Aorta (tissue), 5 donors: ENCODE data around the gene LTN1. TPM values are rescaled to one million over a fixed set of nuclear protein-coding genes. Genes with fewer than 3 reads are reported as not detected.

ENCODE experiments used
- ATAC-seq: fragments of 200-7000 bp; cut with Tn5 transposase; one replicate; pipeline ENCODE4 v1.9.1; 2022; ENCODE audit warnings: moderate library complexity; ENCODE audit not compliant: low FRiP score
- DNase-seq, 2 donors: peaks; one replicate each; pipeline ENCODE4 v3.0.0-alpha.2; 2020
- H3K27ac ChIP-seq, 2 donors: one replicate each; pipeline ENCODE4 v1.5.1; 2013; ENCODE audit warnings: low read length in 2 of 2, mild to moderate bottlenecking in 2 of 2, moderate library complexity in 2 of 2, control low read depth in 1 of 2, inconsistent platforms in 1 of 2, low read depth in 1 of 2
- H3K27me3 ChIP-seq, 2 donors: one replicate each; pipeline ENCODE4 v1.6.1; 2013; ENCODE audit warnings: control low read depth in 1 of 2, low read length in 1 of 2, mild to moderate bottlenecking in 1 of 2, moderate library complexity in 1 of 2; ENCODE audit not compliant: insufficient read depth in 2 of 2, control insufficient read depth in 1 of 2
- H3K36me3 ChIP-seq, 2 donors: one replicate each; pipeline ENCODE4 v1.6.1; 2013; ENCODE audit warnings: control low read depth in 1 of 2, low read length in 1 of 2, mild to moderate bottlenecking in 1 of 2; ENCODE audit not compliant: insufficient read depth in 2 of 2, control insufficient read depth in 1 of 2
- H3K4me1 ChIP-seq, 2 donors: one replicate each; pipeline ENCODE4 v1.6.1; 2013; ENCODE audit warnings: low read length in 2 of 2, control low read depth in 1 of 2, mild to moderate bottlenecking in 1 of 2, moderate library complexity in 1 of 2; ENCODE audit not compliant: insufficient read depth in 2 of 2, control insufficient read depth in 1 of 2
- H3K4me3 ChIP-seq, 2 donors: one replicate each; pipeline ENCODE4 v1.5.1; 2013; ENCODE audit warnings: low read length in 2 of 2, control low read depth in 1 of 2, mild to moderate bottlenecking in 1 of 2
- H3K9me3 ChIP-seq: one replicate; pipeline ENCODE4 v1.6.1; 2013; ENCODE audit warnings: mild to moderate bottlenecking, low read length; ENCODE audit not compliant: control insufficient read depth
- WGBS, 2 donors: extraction: QIAGEN DNeasy Blood & Tissue Kit; methylation state at CpG; one replicate each; pipeline ENCODE4 v1.1.7; 2013; 5-methylcytosine and 5-hydroxymethylcytosine counted together
- intact Hi-C, 2 donors: fragments of 100-400 bp; cut with DNase I; formaldehyde crosslinking; loops; one replicate each; pipeline versions ENCODE4 v1.14.2 to v1.15.0; 2022
- polyA plus RNA-seq, 2 donors: library from polyadenylated mRNA; stranded (reverse); fragments of 200-250 nt; gene quantifications; one replicate each; pipeline ENCODE4 v1.2.3, GENCODE V29; 2013
- total RNA-seq, 2 donors: library from RNA; stranded (reverse); fragmentation: NEBNext Ultra II Directional; extraction: Animal tissue kit (Norgen Biotek cat#: 25700); gene quantifications; one replicate each; pipeline ENCODE4 v1.2.1, GENCODE V29; 2021
- donor health status: healthy with polysubstance abuse.
- donor health status: Bipolar disorder and iron deficiency.
- donor health status: DM: no; HTN: no; CAD: no.
- donor health status: DM: no; HTN: no; CAD: no.
- donor health status: DM: yes; HTN: yes; CAD: no.

The LTN1 gene
- total and polyA plus RNA-seq, 4 donors = 2.9 to 36.8 (median 22.0) TPM

- Histone ChIP-seq H3K27ac (no peak overlapping the region), H3K36me3 (peaks cover 6 to 8% of the 10 kb centered on the region in 2 donors), H3K9me3 (no peaks in the 10 kb centered on the region), H3K27me3 (no peaks in the 10 kb centered on the region), H3K4me3 (no peak overlapping the region), H3K4me1 (no peaks in the 10 kb centered on the region)
- no peak for DNase-seq
- 84 to 89% methylated on average over 2 of the region's 2 CpGs for WGBS, 2 donors
- intact Hi-C loops = no loop called here
- no peak for ATAC-seq
Observed at GRCh38 chr21:28971171-28971570, 21.5 kb downstream of the LTN1 start.

DNA sequence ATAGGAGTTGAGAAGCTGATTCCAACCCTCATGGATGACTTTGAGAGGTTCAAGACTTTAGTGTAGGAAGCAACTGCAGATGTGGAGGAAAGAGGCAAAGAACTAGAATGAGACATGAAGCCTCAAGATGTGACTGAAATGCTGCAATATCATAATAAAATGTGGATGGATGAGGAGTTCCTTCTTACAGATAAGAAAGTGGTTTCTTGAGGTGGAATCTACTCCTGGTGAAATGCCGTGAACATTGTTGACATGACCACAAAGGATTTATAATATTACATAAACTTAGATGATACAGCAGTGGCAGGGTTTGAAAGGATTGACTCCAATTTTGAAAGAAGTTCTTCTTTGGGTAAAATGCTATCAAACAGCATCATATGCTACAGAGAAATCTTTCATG, 28.8 kb downstream of the LTN1 start:
- 96 to 100% methylated on average over 1 of the region's 1 CpG for WGBS, 2 donors
- ATAC-seq = no peak
- H3K4me3 ChIP-seq = no peak overlapping the region

DNA sequence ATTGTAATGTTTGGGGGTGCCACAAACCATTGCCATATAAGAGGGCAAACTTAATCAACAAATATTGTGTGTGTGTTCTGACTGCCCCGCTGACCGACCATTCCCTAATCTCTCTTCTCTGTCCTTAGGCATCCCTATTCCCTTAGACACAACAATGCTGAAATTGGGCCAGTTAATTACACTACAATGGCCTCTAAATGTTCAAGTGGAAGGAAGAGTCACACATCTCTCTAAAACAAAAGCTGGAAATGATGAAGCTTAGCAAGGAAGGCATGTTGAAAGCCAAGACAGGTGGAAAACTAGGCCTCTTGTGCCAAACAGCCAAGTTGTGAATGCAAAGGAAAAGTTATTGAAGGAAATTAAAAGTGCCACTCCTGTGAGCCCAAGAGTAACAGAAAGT, 30.2 kb downstream of the LTN1 start:
- ATAC-seq (no peak), DNase-seq (no peak)
- no peaks in the 10 kb centered on the region for H3K27me3 ChIP-seq
- H3K4me3 ChIP-seq = no peak overlapping the region
- 96 to 98% methylated on average over 2 of the region's 2 CpGs for WGBS, 2 donors
- H3K36me3 ChIP-seq = peaks cover 0 to 4% of the 10 kb centered on the region in 2 donors
- H3K4me1 ChIP-seq = no peaks in the 10 kb centered on the region
- intact Hi-C loops = no loop called here
- H3K9me3 ChIP-seq = no peaks in the 10 kb centered on the region
- no peak overlapping the region for H3K27ac ChIP-seq

More for the DNA sequence above, 28.8 kb downstream of the LTN1 start:
- DNase-seq = no peak
- H3K36me3 ChIP-seq = peaks cover 0 to 7% of the 10 kb centered on the region in 2 donors
- no peaks in the 10 kb centered on the region for H3K9me3 ChIP-seq
- no peaks in the 10 kb centered on the region for H3K27me3 ChIP-seq
- no peaks in the 10 kb centered on the region for H3K4me1 ChIP-seq
- intact Hi-C loops = no loop called here
- H3K27ac ChIP-seq = no peak overlapping the region

- 74 to 76% methylated on average over 3 of the region's 3 CpGs for WGBS, 2 donors
- H3K27me3 ChIP-seq = no peaks in the 10 kb centered on the region
- no peaks in the 10 kb centered on the region for H3K4me1 ChIP-seq
- H3K27ac ChIP-seq = no peak overlapping the region
- ATAC-seq (no peak), DNase-seq (no peak)
- peaks cover 0 to 2% of the 10 kb centered on the region in 2 donors for H3K36me3 ChIP-seq
- no peak overlapping the region for H3K4me3 ChIP-seq
- intact Hi-C loops = no loop called here
- no peaks in the 10 kb centered on the region for H3K9me3 ChIP-seq
Observed at GRCh38 chr21:28961927-28962326, 30.8 kb downstream of the LTN1 start.

GRCh38 chr21:28960245-28960644, 32.4 kb downstream of the LTN1 start:
- intact Hi-C loops = no loop called here
- WGBS, 2 donors = 58 to 71% methylated on average over 1 of the region's 1 CpG

GRCh38 chr21:28959367-28960099, 33.1 kb downstream of the LTN1 start:
- no peak for ATAC-seq
- Histone ChIP-seq H3K4me3 (no peak overlapping the region), H3K27ac (no peak overlapping the region), H3K36me3 (peaks cover 0 to 2% of the 10 kb centered on the region in 2 donors), H3K27me3 (no peaks in the 10 kb centered on the region), H3K9me3 (no peaks in the 10 kb centered on the region), H3K4me1 (no peaks in the 10 kb centered on the region)
- 84 to 88% methylated on average over 7 of the region's 7 CpGs for WGBS, 2 donors
- intact Hi-C loops = no loop called here
- no peak for DNase-seq

More at GRCh38 chr21:28960245-28960644, 32.4 kb downstream of the LTN1 start:
- no peaks in the 10 kb centered on the region for H3K9me3 ChIP-seq
- H3K4me3 ChIP-seq = no peak overlapping the region
- no peak overlapping the region for H3K27ac ChIP-seq
- H3K4me1 ChIP-seq = no peaks in the 10 kb centered on the region
- DNase-seq (no peak), ATAC-seq (no peak)
- peaks cover 0 to 2% of the 10 kb centered on the region in 2 donors for H3K36me3 ChIP-seq
- no peaks in the 10 kb centered on the region for H3K27me3 ChIP-seq

GRCh38 chr21:28953247-28953646, 39.4 kb downstream of the LTN1 start:
- peaks cover 3 to 4% of the 10 kb centered on the region in 2 donors for H3K36me3 ChIP-seq
- ATAC-seq (no peak), DNase-seq (no peak)

DNA sequence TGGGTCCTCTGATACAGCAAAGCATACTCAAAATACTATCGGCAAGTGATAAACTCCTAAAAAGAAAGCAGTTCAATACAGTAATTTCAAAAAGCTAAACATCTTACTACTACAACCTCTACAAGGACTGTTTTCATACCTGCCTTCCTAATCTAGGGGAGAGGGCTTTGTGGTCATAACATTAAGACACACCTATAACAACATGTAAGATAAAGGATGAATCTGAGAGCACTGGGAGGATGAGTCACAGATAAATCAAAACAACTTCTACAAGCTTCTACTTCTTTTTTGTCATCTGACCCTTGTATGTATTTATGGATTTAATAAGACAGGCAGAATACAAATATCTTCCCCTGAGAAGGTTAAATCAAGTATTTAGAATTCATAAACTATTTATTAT, 40.0 kb downstream of the LTN1 start:
- Histone ChIP-seq H3K27me3 (no peaks in the 10 kb centered on the region), H3K4me1 (no peaks in the 10 kb centered on the region), H3K4me3 (no peak overlapping the region), H3K27ac (no peak overlapping the region), H3K9me3 (no peaks in the 10 kb centered on the region), H3K36me3 (peaks cover 3 to 4% of the 10 kb centered on the region in 2 donors)
- WGBS, 2 donors = 97 to 100% methylated on average over 1 of the region's 1 CpG
- intact Hi-C loops = no loop called here
- ATAC-seq (no peak), DNase-seq (no peak)

More at GRCh38 chr21:28953247-28953646, 39.4 kb downstream of the LTN1 start:
- Histone ChIP-seq H3K27ac (no peak overlapping the region), H3K9me3 (no peaks in the 10 kb centered on the region), H3K27me3 (no peaks in the 10 kb centered on the region), H3K4me1 (no peaks in the 10 kb centered on the region), H3K4me3 (no peak overlapping the region)
- intact Hi-C loops = no loop called here
- 96 to 97% methylated on average over 2 of the region's 2 CpGs for WGBS, 2 donors

GRCh38 chr21:28949318-28949717, 43.4 kb downstream of the LTN1 start:
- DNase-seq (no peak), ATAC-seq (no peak)
- H3K27me3 ChIP-seq = no peaks in the 10 kb centered on the region
- no peaks in the 10 kb centered on the region for H3K4me1 ChIP-seq
- no peak overlapping the region for H3K27ac ChIP-seq
- peaks cover 3 to 4% of the 10 kb centered on the region in 2 donors for H3K36me3 ChIP-seq
- no peak overlapping the region for H3K4me3 ChIP-seq
- WGBS, 2 donors = 84 to 90% methylated on average over 2 of the region's 2 CpGs
- H3K9me3 ChIP-seq = no peaks in the 10 kb centered on the region
- intact Hi-C loops = loop anchor here in 1 of 2 donors (10.0 kb wide), 1 partner anchor 1245 kb away; no protein-coding TSS in a partner anchor
